Activated CD4-positive, alpha-beta T cell treated with anti-CD3 and anti-CD28 coated beads, Interleukin-2, amount 50 U/mL, for 24 hours (primary cell): ENCODE measurements around the gene MAML1.
"Not testable (repeated sequence)": the region's sequence is repeated elsewhere in the genome, so short reads cannot be mapped to it uniquely, and the experiment has no call there.

Experiments
- DNase-seq, 2 donors: peaks; one replicate each; pipeline ENCODE4 v3.0.0-alpha.2; 2020; ENCODE audit warnings: low read depth in 1 of 2, low spot score in 1 of 2

Gene MAML1

DNA sequence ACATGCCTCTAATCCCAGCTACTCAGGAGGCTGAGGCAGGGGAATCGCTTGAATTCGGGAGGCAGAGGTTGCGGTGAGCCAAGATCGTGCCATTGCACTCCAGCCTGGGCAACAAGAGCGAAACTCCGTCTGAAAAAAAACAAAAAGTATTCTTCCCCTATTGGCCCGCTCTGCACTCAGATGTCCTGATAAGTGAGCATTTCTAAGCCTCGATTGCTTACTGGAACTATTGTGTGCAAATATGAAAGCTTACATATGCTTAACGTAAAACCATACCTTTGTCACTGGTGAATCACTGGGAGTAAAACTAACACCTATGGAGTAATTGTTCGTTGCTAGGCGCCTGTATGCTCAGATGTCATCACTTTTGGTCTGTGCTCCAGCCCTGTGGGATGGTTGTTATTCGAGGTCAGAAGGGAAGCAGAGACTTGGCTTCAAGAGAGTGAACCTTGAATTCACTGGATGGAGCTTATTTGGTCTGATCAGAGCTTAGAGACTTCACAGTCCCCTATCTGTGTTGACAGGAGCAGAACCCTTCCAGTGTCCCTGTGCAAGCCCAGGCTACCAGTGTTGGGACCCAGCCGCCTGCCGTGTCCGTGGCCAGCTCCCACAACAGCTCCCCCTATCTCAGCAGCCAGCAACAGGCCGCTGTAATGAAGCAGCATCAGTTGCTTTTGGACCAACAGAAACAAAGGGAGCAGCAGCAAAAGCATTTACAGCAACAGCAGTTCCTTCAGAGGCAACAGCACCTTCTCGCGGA lies 35.9 kb downstream of the MAML1 start:
- DNase-seq = no peak

DNA sequence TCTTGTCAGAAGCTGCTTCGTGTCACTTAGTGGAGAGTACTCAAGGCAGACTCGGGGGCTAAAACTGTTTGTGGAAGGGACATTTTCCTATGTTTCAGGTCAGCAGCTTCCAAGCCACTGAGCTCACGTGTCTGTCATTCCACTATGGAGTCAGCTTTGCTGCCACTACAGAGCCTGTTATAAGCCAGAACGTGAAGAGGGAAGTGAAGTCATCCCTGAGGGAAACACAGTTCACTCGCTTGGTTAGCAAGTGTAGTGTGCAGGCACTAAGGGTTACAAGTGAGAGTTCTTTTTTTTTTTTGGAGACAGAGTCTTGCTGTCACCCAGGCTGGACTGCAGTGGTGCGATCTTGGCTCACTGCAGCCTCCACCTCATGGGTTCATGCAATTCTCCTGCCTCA lies 36.6 kb downstream of the MAML1 start:
- no peak for DNase-seq

GRCh38 chr5:179769796-179770195 lies 37.2 kb downstream of the MAML1 start:
- no peak for DNase-seq

GRCh38 chr5:179771311-179771895 lies 38.8 kb downstream of the MAML1 start:
- no peak for DNase-seq

GRCh38 chr5:179772351-179772750 lies 39.7 kb downstream of the MAML1 start:
- DNase-seq = no peak

- DNase-seq = no peak
Observed at GRCh38 chr5:179773686-179774040, 41.0 kb downstream of the MAML1 start.

DNA sequence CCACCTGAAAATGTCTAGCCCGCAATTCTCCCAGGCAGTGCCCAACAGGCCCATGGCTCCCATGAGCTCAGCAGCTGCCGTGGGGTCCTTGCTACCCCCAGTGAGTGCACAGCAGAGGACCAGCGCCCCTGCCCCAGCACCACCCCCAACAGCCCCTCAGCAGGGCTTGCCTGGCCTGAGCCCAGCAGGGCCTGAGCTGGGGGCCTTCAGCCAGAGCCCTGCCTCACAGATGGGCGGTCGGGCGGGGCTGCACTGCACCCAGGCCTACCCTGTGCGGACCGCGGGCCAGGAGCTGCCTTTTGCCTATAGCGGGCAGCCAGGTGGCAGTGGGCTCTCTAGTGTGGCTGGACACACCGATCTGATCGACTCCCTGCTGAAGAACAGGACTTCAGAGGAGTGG lies 41.8 kb downstream of the MAML1 start:
- DNase-seq = no peak

GRCh38 chr5:179776411-179776938 lies 43.9 kb downstream of the MAML1 start:
- no peak for DNase-seq

DNA sequence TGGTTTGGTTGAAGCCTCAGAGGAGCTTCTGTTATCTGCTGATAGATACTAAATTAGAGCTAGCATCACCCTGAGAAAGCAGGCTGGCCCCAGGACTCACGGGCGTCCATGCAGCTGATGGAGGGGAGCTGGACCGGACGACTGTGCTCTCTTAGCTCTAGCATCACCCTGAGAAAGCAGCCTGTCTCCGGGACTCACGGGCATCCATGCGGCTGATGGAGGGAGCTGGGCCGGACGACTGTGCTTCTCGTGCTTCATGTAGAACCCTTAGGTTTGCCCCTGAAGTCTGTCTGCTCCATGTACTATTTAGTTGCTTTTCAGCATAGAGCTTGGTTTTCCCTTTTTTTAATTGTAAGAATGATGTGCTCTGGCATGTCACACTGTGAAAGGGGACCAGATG lies 44.8 kb downstream of the MAML1 start:
- no peak for DNase-seq

DNA sequence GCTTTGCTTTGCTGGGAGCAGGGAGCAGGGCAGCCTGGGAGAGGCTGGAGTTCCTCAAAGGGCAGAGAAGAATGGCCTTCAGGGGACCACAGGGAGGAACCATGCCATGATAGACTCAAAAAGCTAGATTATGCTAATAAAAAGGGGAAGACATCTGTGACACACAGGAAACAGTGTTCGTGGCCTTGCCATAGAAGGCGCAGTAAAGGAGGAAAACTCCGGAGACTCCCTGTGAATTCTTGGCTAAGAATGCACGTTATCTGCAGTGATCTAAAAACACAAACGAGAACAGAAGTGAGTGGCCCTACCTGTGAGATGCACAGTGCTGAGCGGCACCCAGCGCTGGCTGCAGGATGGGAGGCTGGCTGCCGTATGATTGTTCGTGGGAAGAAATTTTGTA lies 45.3 kb downstream of the MAML1 start:
- no peak for DNase-seq

DNA sequence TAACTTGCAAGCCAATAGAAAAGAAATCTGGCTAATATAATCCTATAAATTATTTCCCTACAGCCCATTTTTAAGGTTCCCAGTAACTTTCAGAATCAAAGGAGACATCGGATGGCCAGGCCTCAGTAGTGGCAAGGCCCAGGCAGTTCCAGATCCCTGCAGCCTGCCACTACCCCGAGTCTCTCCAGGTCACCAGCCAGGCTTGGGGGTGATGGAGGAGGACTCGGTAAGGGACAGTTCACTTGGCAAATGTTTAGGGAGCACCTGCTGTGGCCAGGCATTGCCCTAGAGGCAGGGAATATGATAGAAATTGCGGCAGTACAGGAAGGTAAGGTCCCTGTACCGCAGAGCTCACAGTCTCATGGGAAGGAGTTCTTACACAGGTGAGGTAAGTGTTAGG lies 46.0 kb downstream of the MAML1 start:
- no peak for DNase-seq

- no peak for DNase-seq
Observed at GRCh38 chr5:179779826-179780225, 47.2 kb downstream of the MAML1 start.

DNA sequence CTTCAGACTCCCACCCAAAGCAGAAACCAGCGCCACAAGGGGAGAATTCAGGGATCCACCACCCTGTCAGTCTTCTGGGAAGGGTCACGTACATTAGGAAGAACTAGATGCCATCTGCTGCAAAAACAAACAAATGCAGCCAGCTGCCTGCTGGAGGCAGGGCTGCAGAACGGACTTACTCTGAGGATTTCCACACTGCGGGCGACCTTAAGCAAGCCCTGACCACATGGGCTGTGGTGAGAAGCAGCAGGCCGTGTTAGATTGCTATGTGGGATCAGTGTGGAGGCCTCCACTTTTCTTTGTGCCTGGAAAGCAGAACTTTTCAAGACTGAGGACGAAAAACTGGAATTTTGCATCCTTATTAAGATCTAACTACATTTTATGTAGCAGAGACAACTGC lies 47.7 kb downstream of the MAML1 start:
- no peak for DNase-seq

DNA sequence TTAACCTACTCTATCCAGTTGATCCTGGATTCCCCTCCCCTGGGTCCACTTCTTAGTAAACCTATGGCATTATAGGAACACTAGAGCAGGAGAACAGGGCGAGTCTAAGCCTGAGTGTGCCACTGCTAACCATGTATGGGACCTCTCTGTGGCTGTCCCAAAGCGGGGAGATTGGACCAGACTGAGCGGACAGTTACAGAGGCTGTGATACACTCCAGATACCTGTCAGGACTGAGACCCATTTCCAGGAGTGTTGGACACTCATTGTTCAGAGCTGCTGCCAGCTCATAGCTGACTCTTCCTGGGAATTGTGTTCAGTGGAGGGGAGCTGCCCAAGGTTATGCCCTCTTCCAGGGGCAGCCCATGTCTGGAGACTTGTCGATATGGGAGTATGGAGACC lies 49.2 kb downstream of the MAML1 start:
- no peak for DNase-seq

- no peak for DNase-seq
Observed at GRCh38 chr5:179783128-179783527, 50.5 kb downstream of the MAML1 start.

DNA sequence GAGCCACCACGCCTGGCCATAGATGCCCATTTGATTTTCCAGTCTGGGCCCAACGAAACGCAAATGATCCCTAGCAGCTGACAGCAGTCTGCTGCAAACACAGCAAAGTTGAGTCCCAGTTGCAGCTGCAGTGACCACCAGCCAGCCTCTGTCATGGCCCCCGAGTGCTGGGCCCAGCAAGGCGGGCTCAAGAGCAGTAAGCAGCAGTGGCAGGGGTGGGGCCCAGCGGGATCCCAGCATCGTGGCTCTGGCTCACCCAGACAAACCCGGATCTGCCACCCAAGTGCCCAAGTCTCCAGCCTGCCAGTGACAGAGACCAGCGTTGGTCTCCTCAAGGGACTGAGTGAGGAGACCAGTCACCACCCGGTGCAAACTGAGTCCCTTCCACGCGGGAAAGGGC lies 54.2 kb downstream of the MAML1 start:
- no peak for DNase-seq

- no peak for DNase-seq
Observed at GRCh38 chr5:179788193-179788854, 55.7 kb downstream of the MAML1 start.

DNA sequence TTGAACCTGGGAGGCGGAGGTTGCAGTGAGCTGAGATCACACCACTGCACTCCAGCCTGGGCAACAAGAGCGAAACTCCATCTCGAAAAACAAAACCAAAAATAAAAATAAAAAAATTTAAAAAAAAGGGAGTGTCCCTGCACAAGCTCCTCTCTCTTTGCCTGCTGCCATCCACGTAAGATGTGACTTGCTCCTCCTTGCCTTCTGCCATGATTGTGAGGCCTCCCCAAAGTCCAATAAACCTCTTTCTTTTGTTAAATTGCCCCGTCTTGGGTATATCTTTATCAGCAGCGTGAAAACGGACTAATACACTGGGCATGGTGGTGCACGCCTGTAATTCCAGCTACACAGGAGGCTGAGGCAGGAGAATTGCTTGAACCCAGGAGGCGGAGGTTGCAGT lies 56.7 kb downstream of the MAML1 start:
- not testable (repeated sequence) for DNase-seq

GRCh38 chr5:179791881-179792611 lies 59.4 kb downstream of the MAML1 start:
- no peak for DNase-seq

DNA sequence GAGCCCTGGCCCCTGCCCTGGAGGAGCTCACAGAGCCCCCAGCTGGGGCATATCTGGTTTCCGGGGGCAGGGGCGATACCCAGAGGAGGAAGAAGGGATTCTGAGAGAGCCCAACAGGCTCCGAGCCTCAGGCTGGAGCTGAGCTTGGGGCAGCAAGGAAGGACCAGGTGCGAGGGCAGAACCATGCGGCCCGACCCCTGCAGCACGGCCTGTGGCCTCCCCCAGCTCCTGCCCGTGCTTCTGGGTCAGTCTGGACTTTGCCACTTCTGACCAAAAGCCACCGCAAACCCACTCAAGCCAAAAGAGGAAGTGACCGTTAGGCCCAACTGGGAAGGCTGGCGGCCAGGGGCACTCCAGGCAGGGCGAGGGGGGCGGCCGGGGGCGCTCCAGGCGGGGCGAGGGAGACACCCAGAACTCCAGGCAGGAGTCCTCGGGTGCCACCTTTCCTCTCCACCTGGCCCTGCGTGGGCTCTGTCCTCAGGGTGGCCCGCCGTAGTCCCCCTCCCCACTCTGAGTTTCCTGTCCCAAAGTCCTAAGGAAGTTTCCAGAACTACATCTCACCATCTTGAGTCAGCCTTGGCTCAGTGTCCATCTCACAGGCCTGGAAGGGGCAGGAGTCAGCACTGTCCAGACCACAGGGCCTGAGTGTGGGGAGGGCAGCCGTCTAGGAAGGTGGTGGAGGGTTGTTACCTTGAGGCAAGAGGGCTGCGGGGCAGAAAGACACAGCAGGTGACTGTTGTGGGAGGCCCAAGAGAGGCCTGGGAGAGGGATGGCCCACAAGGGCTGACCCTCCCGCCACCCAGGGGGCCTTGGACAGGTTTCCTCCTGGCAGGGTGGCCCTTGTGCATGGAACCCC lies 60.2 kb downstream of the MAML1 start:
- no peak for DNase-seq
